GM12878 (cell line): ENCODE measurements around the gene MYCT1. TPM values are rescaled to one million over a fixed set of nuclear protein-coding genes. Genes with fewer than 3 reads are reported as not detected.

Experiments
- ATAC-seq: fragments of 200-7000 bp; cut with Tn5 transposase; 3 replicates; pipeline ENCODE4 v1.9.1; 2020; ENCODE audit warnings: mild to moderate bottlenecking, moderate library complexity
- BruUV-seq: library from RNA; stranded (reverse); fragments of 400-500 nt; replicated peaks from 2 replicates; lab custom pipeline; 2021; lab: Mats Ljungman, UMichigan
- CTCF ChIA-PET: fragments of 300-600 bp; sonication (Branson Sonifier 250); formaldehyde crosslinking; extraction: SDS; loops from one replicate; lab custom pipeline; 2021; ENCODE audit warnings: inconsistent platforms; lab: Yijun Ruan, JAX
- POLR2A ChIA-PET: fragments of 350-600 bp; formaldehyde crosslinking; extraction: SDS; loops from one replicate; lab custom pipeline; 2021; ENCODE audit warnings: inconsistent platforms; lab: Charles Lee
- RAD21 ChIA-PET: fragments of 300-600 bp; sonication (Branson Sonifier 250); formaldehyde crosslinking; loops from one replicate; lab custom pipeline; 2023; ENCODE audit warnings: antibody characterized with exemption; ENCODE audit not compliant: unreplicated experiment; lab: Charles Lee
- SMC1A ChIA-PET: fragments of 300-600 bp; sonication (Branson Sonifier 250); formaldehyde crosslinking; loops from one replicate; lab custom pipeline; 2023; ENCODE audit not compliant: unreplicated experiment, uncharacterized antibody; lab: Charles Lee
- DNase-seq: peaks from one replicate; pipeline ENCODE4 v3.0.0-alpha.2; 2011; ENCODE audit warnings: low read depth, low spot score
- FAIRE-seq: peaks from 3 replicates; lab custom pipeline; 2011; peaks lifted over from hg19 to GRCh38; lab: Jason Lieb, UNC
- H2AFZ ChIP-seq: 2 replicates; pipeline ENCODE4 v1.6.0; 2011; ENCODE audit warnings: low read depth, low read length, control low read depth; ENCODE audit not compliant: control insufficient read depth
- H3K27ac ChIP-seq: 2 replicates; pipeline ENCODE4 v1.5.1; 2011; ENCODE audit warnings: control low read depth; ENCODE audit not compliant: control insufficient read depth, insufficient read depth
- H3K27me3 ChIP-seq, 2 experiments: replicated peaks in 1 of 2; 2 replicates each; pipeline versions ENCODE4 v1.6.0 to v1.6.1; 2011; ENCODE audit warnings: low read length in 1 of 2; ENCODE audit not compliant: control insufficient read depth in 2 of 2, insufficient read depth in 2 of 2
- H3K36me3 ChIP-seq, 2 experiments: 2 replicates each; pipeline ENCODE4 v1.5.1; 2011; ENCODE audit warnings: low read length in 1 of 2; ENCODE audit not compliant: control insufficient read depth in 2 of 2, insufficient read depth in 2 of 2
- H3K4me1 ChIP-seq: 2 replicates; pipeline ENCODE4 v1.6.1; 2011; ENCODE audit warnings: mild to moderate bottlenecking, low read length, moderate library complexity, mixed read lengths; ENCODE audit not compliant: control insufficient read depth, insufficient read depth
- H3K4me2 ChIP-seq: 2 replicates; pipeline ENCODE4 v1.6.0; 2011; ENCODE audit warnings: control low read depth; ENCODE audit not compliant: control insufficient read depth, insufficient read depth
- H3K4me3 ChIP-seq: fragments of 200-600 bp; sonication (generic); 2 replicates; pipeline ENCODE4 v1.5.1; 2016
- H3K79me2 ChIP-seq: 2 replicates; pipeline ENCODE4 v1.6.0; 2011; ENCODE audit warnings: low read length; ENCODE audit not compliant: control insufficient read depth, insufficient read depth
- H3K9ac ChIP-seq: 2 replicates; pipeline ENCODE4 v1.8.0; 2011; ENCODE audit warnings: low read length, control low read depth, mixed read lengths; ENCODE audit not compliant: control insufficient read depth, insufficient read depth
- H3K9me3 ChIP-seq: replicated peaks from 3 replicates; pipeline ENCODE4 v1.5.1; 2011; ENCODE audit warnings: mild to moderate bottlenecking, low read length; ENCODE audit not compliant: control insufficient read depth, insufficient read depth
- H4K20me1 ChIP-seq: 2 replicates; pipeline ENCODE4 v1.6.0; 2011; ENCODE audit not compliant: control insufficient read depth, insufficient read depth
- BCL11A ChIP-seq: IDR thresholded peaks from 2 replicates; pipeline ENCODE4 v1.6.1; 2011; ENCODE audit warnings: low read depth, low read length
- GATAD2B ChIP-seq: fragments of 450-650 bp; conservative IDR thresholded peaks from 2 replicates; pipeline ENCODE4 v1.6.1; 2017; ENCODE audit warnings: low read depth, mild to moderate bottlenecking, moderate library complexity
- IRF3 ChIP-seq: fragments of 450-650 bp; IDR thresholded peaks from 2 replicates; pipeline ENCODE4 v1.6.1; 2014; ENCODE audit warnings: mild to moderate bottlenecking
- KDM1A ChIP-seq: fragments of 200-600 bp; sonication (generic); IDR thresholded peaks from 2 replicates; pipeline ENCODE4 v1.6.1; 2016; ENCODE audit warnings: borderline replicate concordance
- WGBS: methylation state at CpG from one replicate; pipeline ENCODE4 v1.1.6; 2016; ENCODE audit warnings: low lambda C conversion rate; ENCODE audit not compliant: insufficient replicate concordance, insufficient coverage; ENCODE audit errors: missing lambda C conversion rate; 5-methylcytosine and 5-hydroxymethylcytosine counted together
- in situ Hi-C: fragments of 300-500 bp; cut with MboI; formaldehyde crosslinking; loops from 9 replicates; pipeline ENCODE4 v1.14.3; 2018; ENCODE audit warnings: mixed read lengths
- intact Hi-C: fragments of 100-400 bp; cut with micrococcal nuclease; formaldehyde crosslinking; loops from one replicate; pipeline ENCODE4 v1.14.2; 2022; ENCODE audit not compliant: unreplicated experiment
- polyA plus RNA-seq, 11 experiments: library from polyadenylated mRNA; depleted of rRNA in 4 of 11; unstranded in 6 of 11; stranded (reverse) in 5 of 11; fragments of >200 nt; fragmentation: Nextera tagmentation in 4 of 11; fragmentation: Illumina TruSeq in 1 of 11; extraction: Ambion mirVana in 4 of 11; extraction: Trizol in 1 of 11; gene quantifications; 1 replicate in 1 of 11; 2 replicates in 10 of 11; pipeline versions ENCODE4 v1.2.1 to v1.2.3, GENCODE V29; 2011 to 2016; ENCODE audit warnings: inconsistent platforms in 2 of 11, missing spikeins in 2 of 11, low read depth in 1 of 11
- total RNA-seq, 4 experiments: library from RNA; depleted of rRNA in 3 of 4; stranded (reverse); fragments of >200 nt in 3 of 4; fragmentation: Illumina TruSeq in 1 of 4; extraction: Trizol in 1 of 4; gene quantifications; 2 replicates each; pipeline versions ENCODE4 v1.2.1 to v1.2.3, GENCODE V29; 2013 to 2021

Gene MYCT1
- total and polyA plus RNA-seq, 10 of the 15 experiments (the other 5 are each of a cell fraction or from before 2014, with no cell fraction given): 0.15 TPM; not detected in 9

- no peak for DNase-seq
- no peak for TF ChIP-seq GATAD2B
- ChIA-PET CTCF (interaction anchor here (0.6 kb wide), 1 partner anchor 326 kb away, joined by 3 read pairs; no protein-coding TSS in a partner anchor), POLR2A (no interaction called here), SMC1A (interaction anchor here (1.8 kb wide), 1 partner anchor 8 kb away, joined by 3 read pairs; no protein-coding TSS in a partner anchor), RAD21 (no interaction called here)
- H3K36me3 ChIP-seq: no peaks in the 10 kb centered on the region
- no peaks in the 10 kb centered on the region for H4K20me1 ChIP-seq
- H3K27me3 ChIP-seq: no peaks in the 10 kb centered on the region; a peak in 1 of 4 replicates
- no peak for ATAC-seq
- in situ Hi-C loops: no loop called here
- no peaks in the 10 kb centered on the region for H3K9me3 ChIP-seq
- no peak overlapping the region for H3K4me2 ChIP-seq
- no peak overlapping the region for H2AFZ ChIP-seq
- no peak overlapping the region for H3K9ac ChIP-seq
- no peak overlapping the region for H3K27ac ChIP-seq
- intact Hi-C loops: no loop called here
- no TSS peak for BruUV-seq
- no peak for FAIRE-seq
- WGBS: 5% methylated on average over 1 of the region's 1 CpG
- no peaks in the 10 kb centered on the region for H3K4me1 ChIP-seq
- no peaks in the 10 kb centered on the region for H3K79me2 ChIP-seq
- H3K4me3 ChIP-seq: no peak overlapping the region
Observed at GRCh38 chr6:152698692-152699091, 995 bp downstream of the MYCT1 start.

GRCh38 chr6:152700427-152700826 lies 2.7 kb downstream of the MYCT1 start:
- no TSS peak for BruUV-seq
- CTCF ChIA-PET: interaction anchor here (1.1 kb wide), 1 partner anchor 13 kb away, joined by 3 read pairs; no protein-coding TSS in a partner anchor
- in situ Hi-C loops: no loop called here
- Histone ChIP-seq H3K9ac (no peak overlapping the region), H4K20me1 (no peaks in the 10 kb centered on the region)
- no peak for FAIRE-seq
- TF ChIP-seq IRF3 (no peak), KDM1A (no peak), BCL11A (no peak)
- TF ChIP-seq, all 136 proteins: peak for 0
- ChIA-PET POLR2A (no interaction called here), SMC1A (interaction anchor here (0.8 to 1.8 kb wide), 3 partner anchors 10 to 14 kb away, joined by 3 to 4 read pairs (median 3); no protein-coding TSS in a partner anchor), RAD21 (no interaction called here)
- H3K36me3 ChIP-seq: no peaks in the 10 kb centered on the region
- H3K4me3 ChIP-seq: no peak overlapping the region
- H3K4me1 ChIP-seq: no peaks in the 10 kb centered on the region
- ATAC-seq (no peak), DNase-seq (no peak)
- 2% methylated on average over 5 of the region's 5 CpGs for WGBS
- H3K79me2 ChIP-seq: no peaks in the 10 kb centered on the region
- no peaks in the 10 kb centered on the region for H3K9me3 ChIP-seq
- intact Hi-C loops: no loop called here
- H3K27me3 ChIP-seq: no peaks in the 10 kb centered on the region; a peak in 1 of 4 replicates
- no peak overlapping the region for H2AFZ ChIP-seq
- no peak overlapping the region for H3K27ac ChIP-seq
- no peak overlapping the region for H3K4me2 ChIP-seq
